ENCODE data around the gene MYOCD. TPM values are rescaled to one million over a fixed set of nuclear protein-coding genes. Genes with fewer than 3 reads are reported as not detected.

Gene MYOCD
- total and polyA plus RNA-seq, 2 experiments from 2014 or later = under 0.01 to 0.09 TPM

GRCh38 chr17:12743046-12743445 is 77.4 kb downstream of the MYOCD start:
- Histone ChIP-seq H2AFZ (no peak overlapping the region), H3K4me2 (ENCODE audit: unreplicated experiment) (no peak overlapping the region), H3K36me3 (ENCODE audit: low read depth) (no peaks in the 10 kb centered on the region), H3K9ac (no peak overlapping the region), H3K79me2 (ENCODE audit: insufficient read depth) (no peaks in the 10 kb centered on the region), H3K4me1 (ENCODE audit: insufficient read depth) (peaks cover 5% of the 10 kb centered on the region; the same call in 1 of the 2 replicates), H3K27me3 (replicated peaks; ENCODE audit: insufficient read depth) (0 out of 2 replicates have a peak, but pooled peaks cover 8% of the 10 kb centered on the region), H3F3A (ENCODE audit: insufficient read depth) (no peaks in the 10 kb centered on the region), H3K4me3 (no peak overlapping the region), H3K9me3 (ENCODE audit: low read depth) (no peaks in the 10 kb centered on the region), H4K20me1 (ENCODE audit: insufficient read depth) (no peaks in the 10 kb centered on the region), H3K9me2 (ENCODE audit: insufficient read depth) (no peaks in the 10 kb centered on the region), H3K27ac (no peak overlapping the region)
- no peak for DNase-seq
- TF ChIP-seq EZH2 (IDR thresholded peaks at IDR 0.05; ENCODE audit: insufficient read depth, poor library complexity, severe bottlenecking) (no peak), EZH2phosphoT487 (IDR thresholded peaks at IDR 0.05; ENCODE audit: insufficient read depth, low read depth) (no peak)
- in situ Hi-C loops (cut with MboI) = no loop called here
- WGBS, 2 experiments (ENCODE audit: low coverage in 1 of 2, low lambda C conversion rate in 2 of 2, missing lambda C conversion rate in 2 of 2) = 63 to 77% methylated on average over 3 of the region's 3 CpGs

DNA sequence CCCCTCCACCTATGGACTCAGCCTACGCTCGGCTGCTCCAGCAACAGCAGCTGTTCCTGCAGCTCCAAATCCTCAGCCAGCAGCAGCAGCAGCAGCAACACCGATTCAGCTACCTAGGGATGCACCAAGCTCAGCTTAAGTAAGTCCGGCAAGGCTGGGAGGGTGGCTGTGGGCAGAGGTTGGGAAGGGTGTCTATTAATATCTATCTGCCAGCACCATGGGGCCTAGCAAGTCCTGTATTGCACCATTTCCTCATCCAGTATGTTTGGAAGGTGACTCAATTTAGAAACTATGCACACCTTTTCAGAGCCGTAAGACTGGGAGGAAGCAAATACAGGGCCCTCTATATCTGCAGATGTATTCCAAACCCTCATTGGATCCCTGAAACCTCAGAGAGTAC is 78.6 kb downstream of the MYOCD start:
- 67 to 70% methylated on average over 5 of the region's 5 CpGs for WGBS, 2 experiments (ENCODE audit: low coverage in 1 of 2, low lambda C conversion rate in 2 of 2, missing lambda C conversion rate in 2 of 2)
- in situ Hi-C loops (cut with MboI) = no loop called here
- H3K9me3 ChIP-seq (ENCODE audit: low read depth) = no peaks in the 10 kb centered on the region
- H3K4me2 ChIP-seq (ENCODE audit: unreplicated experiment) = no peak overlapping the region
- no peak overlapping the region for H3K9ac ChIP-seq
- TF ChIP-seq EZH2phosphoT487 (IDR thresholded peaks at IDR 0.05; ENCODE audit: insufficient read depth, low read depth) = no peak
- no peak for TF ChIP-seq EZH2 (IDR thresholded peaks at IDR 0.05; ENCODE audit: insufficient read depth, poor library complexity, severe bottlenecking)
- no peak overlapping the region for H2AFZ ChIP-seq
- peak; percentile 42 for DNase-seq
- H4K20me1 ChIP-seq (ENCODE audit: insufficient read depth) = no peaks in the 10 kb centered on the region
- peaks cover 5% of the 10 kb centered on the region; the same call in 1 of the 2 replicates for H3K4me1 ChIP-seq (ENCODE audit: insufficient read depth)
- 0 out of 2 replicates have a peak, but pooled peaks cover 6% of the 10 kb centered on the region for H3K27me3 ChIP-seq (replicated peaks; ENCODE audit: insufficient read depth)
- no peaks in the 10 kb centered on the region for H3K36me3 ChIP-seq (ENCODE audit: low read depth)
- H3F3A ChIP-seq (ENCODE audit: insufficient read depth) = no peaks in the 10 kb centered on the region
- no peak overlapping the region for H3K4me3 ChIP-seq
- H3K9me2 ChIP-seq (ENCODE audit: insufficient read depth) = no peaks in the 10 kb centered on the region
- H3K27ac ChIP-seq = no peak overlapping the region
- H3K79me2 ChIP-seq (ENCODE audit: insufficient read depth) = no peaks in the 10 kb centered on the region

GRCh38 chr17:12744786-12745185 is 79.1 kb downstream of the MYOCD start:
- Histone ChIP-seq H4K20me1 (ENCODE audit: insufficient read depth) (no peaks in the 10 kb centered on the region), H3K27ac (no peak overlapping the region), H2AFZ (no peak overlapping the region), H3F3A (ENCODE audit: insufficient read depth) (no peaks in the 10 kb centered on the region), H3K4me1 (ENCODE audit: insufficient read depth) (peaks cover 5% of the 10 kb centered on the region; the same call in 1 of the 2 replicates), H3K79me2 (ENCODE audit: insufficient read depth) (no peaks in the 10 kb centered on the region), H3K9ac (no peak overlapping the region), H3K9me3 (ENCODE audit: low read depth) (no peaks in the 10 kb centered on the region), H3K27me3 (replicated peaks; ENCODE audit: insufficient read depth) (0 out of 2 replicates have a peak, but pooled peaks cover under 1% of the 10 kb centered on the region), H3K4me3 (no peak overlapping the region), H3K36me3 (ENCODE audit: low read depth) (no peaks in the 10 kb centered on the region), H3K4me2 (ENCODE audit: unreplicated experiment) (no peak overlapping the region), H3K9me2 (ENCODE audit: insufficient read depth) (no peaks in the 10 kb centered on the region)
- in situ Hi-C loops (cut with MboI) = no loop called here
- 97 to 100% methylated on average over 1 of the region's 1 CpG for WGBS, 2 experiments (ENCODE audit: low coverage in 1 of 2, low lambda C conversion rate in 2 of 2, missing lambda C conversion rate in 2 of 2)
- DNase-seq = no peak
- TF ChIP-seq EZH2 (IDR thresholded peaks at IDR 0.05; ENCODE audit: insufficient read depth, poor library complexity, severe bottlenecking) (no peak), EZH2phosphoT487 (IDR thresholded peaks at IDR 0.05; ENCODE audit: insufficient read depth, low read depth) (no peak)

DNA sequence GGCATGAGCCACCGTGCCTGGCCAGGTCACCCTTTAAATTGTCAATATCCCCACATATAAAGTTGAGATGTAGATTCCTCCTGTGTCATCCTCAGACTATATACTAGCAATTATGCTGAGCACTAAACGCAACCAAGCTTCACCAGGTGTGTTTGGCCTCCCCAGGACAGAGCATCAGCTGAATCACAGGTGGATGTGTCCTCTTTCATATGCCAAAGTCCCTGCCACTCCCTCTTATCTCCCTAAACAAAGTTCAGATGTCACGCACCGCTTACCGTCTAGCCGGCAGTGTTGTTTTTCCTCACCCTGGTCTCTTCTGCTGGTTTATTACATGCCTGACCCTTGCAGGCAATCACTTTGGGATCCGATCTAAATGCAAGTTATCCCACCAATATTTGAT is 79.8 kb downstream of the MYOCD start:
- 79 to 88% methylated on average over 7 of the region's 7 CpGs for WGBS, 2 experiments (ENCODE audit: low coverage in 1 of 2, low lambda C conversion rate in 2 of 2, missing lambda C conversion rate in 2 of 2)
- Histone ChIP-seq H4K20me1 (ENCODE audit: insufficient read depth) (no peaks in the 10 kb centered on the region), H3K9me3 (ENCODE audit: low read depth) (no peaks in the 10 kb centered on the region), H3K27me3 (replicated peaks; ENCODE audit: insufficient read depth) (no peaks in the 10 kb centered on the region), H3K36me3 (ENCODE audit: low read depth) (no peaks in the 10 kb centered on the region), H3F3A (ENCODE audit: insufficient read depth) (no peaks in the 10 kb centered on the region), H3K27ac (no peak overlapping the region), H3K4me3 (no peak overlapping the region), H2AFZ (no peak overlapping the region), H3K9ac (no peak overlapping the region), H3K9me2 (ENCODE audit: insufficient read depth) (no peaks in the 10 kb centered on the region), H3K79me2 (ENCODE audit: insufficient read depth) (no peaks in the 10 kb centered on the region), H3K4me1 (ENCODE audit: insufficient read depth) (peaks cover 5% of the 10 kb centered on the region; the same call in 1 of the 2 replicates), H3K4me2 (ENCODE audit: unreplicated experiment) (no peak overlapping the region)
- no peak for DNase-seq
- in situ Hi-C loops (cut with MboI) = no loop called here
- no peak for TF ChIP-seq EZH2phosphoT487 (IDR thresholded peaks at IDR 0.05; ENCODE audit: insufficient read depth, low read depth)

GRCh38 chr17:12756786-12757185 is 91.1 kb downstream of the MYOCD start:
- Histone ChIP-seq H3F3A (ENCODE audit: insufficient read depth) (no peaks in the 10 kb centered on the region), H3K4me1 (ENCODE audit: insufficient read depth) (0 out of 2 replicates have a peak, but pooled peaks cover 3% of the 10 kb centered on the region), H3K4me2 (ENCODE audit: unreplicated experiment) (no peak overlapping the region), H4K20me1 (ENCODE audit: insufficient read depth) (no peaks in the 10 kb centered on the region), H3K79me2 (ENCODE audit: insufficient read depth) (no peaks in the 10 kb centered on the region), H2AFZ (no peak overlapping the region), H3K9ac (no peak overlapping the region), H3K9me3 (ENCODE audit: low read depth) (no peaks in the 10 kb centered on the region), H3K36me3 (ENCODE audit: low read depth) (no peaks in the 10 kb centered on the region), H3K27ac (no peak overlapping the region), H3K9me2 (ENCODE audit: insufficient read depth) (no peaks in the 10 kb centered on the region), H3K4me3 (no peak overlapping the region), H3K27me3 (replicated peaks; ENCODE audit: insufficient read depth) (no peaks in the 10 kb centered on the region)
- TF ChIP-seq EZH2 (IDR thresholded peaks at IDR 0.05; ENCODE audit: insufficient read depth, poor library complexity, severe bottlenecking) = no peak
- no peak for TF ChIP-seq EZH2phosphoT487 (IDR thresholded peaks at IDR 0.05; ENCODE audit: insufficient read depth, low read depth)
- in situ Hi-C loops (cut with MboI) = no loop called here
- peak; percentile 35 for DNase-seq
